ENCODE results near the gene ACTL10.

Gene ACTL10

DNA sequence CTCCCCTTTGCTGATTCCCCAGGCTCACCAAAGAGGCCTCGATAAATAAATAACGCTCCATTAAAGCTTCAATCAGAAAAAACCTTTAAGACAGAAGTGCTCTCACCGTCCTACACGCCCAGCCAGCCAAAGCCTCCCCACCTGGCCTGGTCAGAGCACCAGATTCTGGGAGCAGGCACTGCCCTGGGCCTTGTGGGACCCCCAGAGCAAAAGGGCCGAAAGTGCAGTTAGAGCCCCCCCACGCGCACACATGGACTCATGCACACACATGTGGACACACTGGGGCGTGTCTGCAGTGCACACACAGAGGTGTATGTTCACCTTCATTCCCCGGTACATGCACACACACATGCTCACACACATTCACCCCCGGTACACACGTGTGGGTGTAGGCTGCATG lies 9.4 kb downstream of the ACTL10 start:
- peaks cover 26% of the 10 kb centered on the region for H3K4me1 ChIP-seq (ENCODE audit: insufficient read depth, low read length, poor library complexity, severe bottlenecking)
- H4K20me1 ChIP-seq (ENCODE audit: insufficient read depth, low read length, poor library complexity, severe bottlenecking) = peaks cover 12% of the 10 kb centered on the region
- no peak overlapping the region for H3K4me3 ChIP-seq (ENCODE audit: low read length, poor library complexity, severe bottlenecking)
- H3F3A ChIP-seq (ENCODE audit: low read depth) = no peaks in the 10 kb centered on the region
- no peak overlapping the region for H3K9ac ChIP-seq (ENCODE audit: low read depth, low read length, poor library complexity, severe bottlenecking)
- H3K9me3 ChIP-seq (ENCODE audit: insufficient read depth, low read depth, low read length) = no peaks in the 10 kb centered on the region
- peaks cover 22% of the 10 kb centered on the region for H3K79me2 ChIP-seq (ENCODE audit: insufficient read depth, low read length)
- no peak overlapping the region for H2AFZ ChIP-seq (ENCODE audit: low read length)
- H3K9me2 ChIP-seq (replicated peaks; ENCODE audit: low read depth, low read length) = no peaks in the 10 kb centered on the region
- no peaks in the 10 kb centered on the region for H3K27me3 ChIP-seq (ENCODE audit: insufficient read depth, low read length, poor library complexity, severe bottlenecking)
- no peak overlapping the region for H3K4me2 ChIP-seq (ENCODE audit: low read depth, low read length, poor library complexity, severe bottlenecking)
- H3K36me3 ChIP-seq (ENCODE audit: insufficient read depth, low read length) = peaks cover 40% of the 10 kb centered on the region; the same call in 1 of the 2 replicates
- TF ChIP-seq EZH2phosphoT487 (IDR thresholded peaks at IDR 0.05; ENCODE audit: borderline replicate concordance) = no peak
- TF ChIP-seq, protein P1, sequence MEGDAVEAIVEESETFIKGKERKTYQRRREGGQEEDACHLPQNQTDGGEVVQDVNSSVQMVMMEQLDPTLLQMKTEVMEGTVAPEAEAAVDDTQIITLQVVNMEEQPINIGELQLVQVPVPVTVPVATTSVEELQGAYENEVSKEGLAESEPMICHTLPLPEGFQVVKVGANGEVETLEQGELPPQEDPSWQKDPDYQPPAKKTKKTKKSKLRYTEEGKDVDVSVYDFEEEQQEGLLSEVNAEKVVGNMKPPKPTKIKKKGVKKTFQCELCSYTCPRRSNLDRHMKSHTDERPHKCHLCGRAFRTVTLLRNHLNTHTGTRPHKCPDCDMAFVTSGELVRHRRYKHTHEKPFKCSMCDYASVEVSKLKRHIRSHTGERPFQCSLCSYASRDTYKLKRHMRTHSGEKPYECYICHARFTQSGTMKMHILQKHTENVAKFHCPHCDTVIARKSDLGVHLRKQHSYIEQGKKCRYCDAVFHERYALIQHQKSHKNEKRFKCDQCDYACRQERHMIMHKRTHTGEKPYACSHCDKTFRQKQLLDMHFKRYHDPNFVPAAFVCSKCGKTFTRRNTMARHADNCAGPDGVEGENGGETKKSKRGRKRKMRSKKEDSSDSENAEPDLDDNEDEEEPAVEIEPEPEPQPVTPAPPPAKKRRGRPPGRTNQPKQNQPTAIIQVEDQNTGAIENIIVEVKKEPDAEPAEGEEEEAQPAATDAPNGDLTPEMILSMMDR (conservative IDR thresholded peaks at IDR 0.05; ENCODE audit: low read length) = no peak

DNA sequence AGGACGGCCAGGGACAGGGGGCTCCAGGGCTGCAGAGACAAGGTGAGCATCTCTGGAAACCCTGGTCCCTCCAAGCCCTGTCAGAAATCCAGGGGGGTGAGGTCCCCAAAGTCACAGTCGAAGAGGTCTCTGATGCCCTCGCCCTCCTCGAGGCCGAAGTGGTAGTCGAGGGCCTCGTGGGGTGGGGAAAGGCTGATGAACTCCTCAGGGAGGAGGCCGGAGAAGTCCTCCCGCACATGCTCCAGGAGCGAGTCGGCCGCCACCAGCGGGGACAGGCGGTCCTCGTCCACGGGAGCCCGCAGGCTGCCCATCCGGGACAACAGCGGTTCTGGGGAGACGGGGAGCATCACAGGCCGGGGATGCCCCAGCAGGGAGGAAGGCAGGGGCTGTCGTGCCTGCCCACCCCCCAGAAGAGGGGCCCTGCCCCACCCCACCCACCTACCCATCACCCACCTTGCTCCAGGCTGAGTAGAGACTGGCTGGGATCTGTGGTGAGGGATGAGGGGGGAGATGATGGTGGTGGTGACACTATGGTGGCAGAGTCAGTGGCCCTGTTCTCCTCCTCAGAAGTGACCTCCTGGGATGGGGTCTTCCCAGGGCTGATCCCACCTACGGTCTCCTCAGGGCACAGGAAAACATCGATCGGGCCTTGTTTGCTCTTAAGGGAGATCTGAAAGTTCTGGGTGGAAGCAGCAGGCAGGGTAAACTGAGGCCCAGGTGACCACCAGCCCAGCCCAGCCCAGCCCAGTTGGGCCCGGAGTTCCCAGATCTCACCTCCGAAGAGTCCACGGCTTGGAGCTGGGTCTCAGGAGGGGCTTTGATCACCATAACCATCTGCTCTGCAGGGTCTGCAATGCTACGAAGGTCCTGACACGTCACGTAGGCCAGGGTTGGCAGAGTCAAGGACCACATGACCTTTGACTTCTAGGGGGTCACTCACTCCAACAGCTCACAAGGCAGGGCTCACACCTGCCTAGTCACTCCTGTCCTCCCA lies 10.2 kb downstream of the ACTL10 start:
- Histone ChIP-seq H3K4me2 (ENCODE audit: low read depth, low read length, poor library complexity, severe bottlenecking) (no peak overlapping the region), H2AFZ (ENCODE audit: low read length) (no peak overlapping the region), H3K9ac (ENCODE audit: low read depth, low read length, poor library complexity, severe bottlenecking) (no peak overlapping the region), H3F3A (ENCODE audit: low read depth) (no peaks in the 10 kb centered on the region), H3K79me2 (ENCODE audit: insufficient read depth, low read length) (peaks cover 29% of the 10 kb centered on the region), H3K36me3 (ENCODE audit: insufficient read depth, low read length) (peaks cover 40% of the 10 kb centered on the region; the same call in 1 of the 2 replicates), H3K9me3 (ENCODE audit: insufficient read depth, low read depth, low read length) (no peaks in the 10 kb centered on the region), H3K4me1 (ENCODE audit: insufficient read depth, low read length, poor library complexity, severe bottlenecking) (peaks cover 26% of the 10 kb centered on the region), H4K20me1 (ENCODE audit: insufficient read depth, low read length, poor library complexity, severe bottlenecking) (peaks cover 17% of the 10 kb centered on the region), H3K4me3 (ENCODE audit: low read length, poor library complexity, severe bottlenecking) (no peak overlapping the region), H3K27me3 (ENCODE audit: insufficient read depth, low read length, poor library complexity, severe bottlenecking) (no peaks in the 10 kb centered on the region), H3K9me2 (replicated peaks; ENCODE audit: low read depth, low read length) (no peaks in the 10 kb centered on the region)
- no peak for TF ChIP-seq EZH2phosphoT487 (IDR thresholded peaks at IDR 0.05; ENCODE audit: borderline replicate concordance)
- TF ChIP-seq, protein P1 (conservative IDR thresholded peaks at IDR 0.05; ENCODE audit: low read length) = no peak

DNA sequence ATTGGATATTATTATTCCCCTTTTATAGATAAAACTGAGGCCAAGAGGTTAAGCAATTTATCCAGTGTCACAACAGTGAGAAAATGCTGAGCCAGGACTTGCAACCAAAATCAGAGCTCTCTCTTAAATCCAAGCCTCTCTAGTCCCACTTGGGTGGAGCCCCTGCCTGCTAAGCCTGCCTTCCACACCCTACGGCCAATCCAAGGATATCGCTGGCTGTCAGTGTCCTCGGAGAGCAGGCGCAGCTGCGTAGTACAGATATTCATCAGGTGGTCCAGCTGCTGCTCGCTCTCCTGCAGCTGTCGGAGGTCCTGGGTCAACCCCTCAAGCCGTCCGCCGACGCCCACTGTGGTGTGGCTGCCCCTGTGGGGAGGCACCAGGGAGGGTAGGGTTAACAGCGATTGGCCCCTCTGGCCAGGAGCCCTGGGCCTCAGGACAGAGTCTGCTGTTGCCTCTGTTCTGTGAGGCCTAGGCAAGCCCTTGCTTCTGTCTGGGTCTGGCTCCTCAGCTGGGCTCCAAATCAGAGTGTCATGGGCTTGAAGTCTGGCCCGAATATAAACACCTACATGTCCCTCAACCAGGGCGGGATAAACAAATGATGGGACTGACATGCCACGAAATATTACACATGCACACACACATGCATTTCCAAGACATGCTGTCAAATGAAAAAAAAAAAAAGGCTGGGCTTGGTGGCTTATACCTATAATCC lies 11.4 kb downstream of the ACTL10 start:
- H2AFZ ChIP-seq (ENCODE audit: low read length) = no peak overlapping the region
- H3K27me3 ChIP-seq (ENCODE audit: insufficient read depth, low read length, poor library complexity, severe bottlenecking) = no peaks in the 10 kb centered on the region
- H4K20me1 ChIP-seq (ENCODE audit: insufficient read depth, low read length, poor library complexity, severe bottlenecking) = peaks cover 22% of the 10 kb centered on the region
- H3K9me2 ChIP-seq (replicated peaks; ENCODE audit: low read depth, low read length) = no peaks in the 10 kb centered on the region
- H3K9ac ChIP-seq (ENCODE audit: low read depth, low read length, poor library complexity, severe bottlenecking) = no peak overlapping the region
- H3K4me2 ChIP-seq (ENCODE audit: low read depth, low read length, poor library complexity, severe bottlenecking) = no peak overlapping the region
- peaks cover 39% of the 10 kb centered on the region for H3K79me2 ChIP-seq (ENCODE audit: insufficient read depth, low read length)
- TF ChIP-seq EZH2phosphoT487 (IDR thresholded peaks at IDR 0.05; ENCODE audit: borderline replicate concordance) = no peak
- TF ChIP-seq, protein P1 (conservative IDR thresholded peaks at IDR 0.05; ENCODE audit: low read length) = no peak
- no peaks in the 10 kb centered on the region for H3K9me3 ChIP-seq (ENCODE audit: insufficient read depth, low read depth, low read length)
- H3K4me3 ChIP-seq (ENCODE audit: low read length, poor library complexity, severe bottlenecking) = no peak overlapping the region
- peaks cover 40% of the 10 kb centered on the region; the same call in 1 of the 2 replicates for H3K36me3 ChIP-seq (ENCODE audit: insufficient read depth, low read length)
- H3F3A ChIP-seq (ENCODE audit: low read depth) = no peaks in the 10 kb centered on the region
- H3K4me1 ChIP-seq (ENCODE audit: insufficient read depth, low read length, poor library complexity, severe bottlenecking) = peaks cover 23% of the 10 kb centered on the region
